HepG2 (cell line): Measurements from ENCODE around the gene PTH2. TPM values are rescaled to one million over a fixed set of nuclear protein-coding genes. Genes with fewer than 3 reads are reported as not detected.
"Not testable (repeated sequence)": the region's sequence is repeated elsewhere in the genome, so short reads cannot be mapped to it uniquely, and the experiment has no call there.

Experiments used
- ATAC-seq: fragments of 200-7000 bp; cut with Tn5 transposase; 3 replicates; pipeline ENCODE4 v1.9.1; 2020; ENCODE audit warnings: mild to moderate bottlenecking, moderate library complexity
- BruUV-seq: library from RNA; stranded (reverse); fragments of 400-500 nt; replicated peaks from 2 replicates; lab custom pipeline; 2021; lab: Mats Ljungman, UMichigan
- CTCF ChIA-PET: fragments of 300-600 bp; formaldehyde crosslinking; extraction: SDS; loops from one replicate; lab custom pipeline; 2021; ENCODE audit warnings: low total read pairs, inconsistent platforms, low intra/inter-chr PET ratio; lab: Yijun Ruan, JAX
- POLR2A ChIA-PET: fragments of 350-600 bp; sonication (Branson Sonifier 250); formaldehyde crosslinking; loops from one replicate; lab custom pipeline; 2020; ENCODE audit warnings: antibody characterized with exemption, inconsistent platforms; lab: Yijun Ruan, JAX
- DNase-seq: peaks from one replicate; pipeline ENCODE4 v3.0.0-alpha.2; 2015; ENCODE audit warnings: low spot score
- FAIRE-seq: peaks from 3 replicates; lab custom pipeline; 2011; peaks lifted over from hg19 to GRCh38; lab: Jason Lieb, UNC
- H2AFZ ChIP-seq: one replicate; pipeline ENCODE4 v1.6.1; 2011; ENCODE audit warnings: low read length, inconsistent platforms
- H3K27ac ChIP-seq: fragments of 300-600 bp; 3 replicates; pipeline ENCODE4 v1.8.0; 2011; ENCODE audit warnings: mixed run types, mild to moderate bottlenecking, mixed read lengths, low read length, inconsistent platforms; ENCODE audit not compliant: insufficient read depth; ENCODE audit errors: extremely low read length
- H3K27me3 ChIP-seq, 2 experiments: fragments of 200-600 bp in 1 of 2; 2 replicates in 1 of 2; 3 replicates in 1 of 2; pipeline versions ENCODE4 v1.6.0 to v1.8.0; 2011; ENCODE audit warnings: low read length in 2 of 2, mild to moderate bottlenecking in 2 of 2, moderate library complexity in 2 of 2, inconsistent platforms in 1 of 2; ENCODE audit not compliant: insufficient read depth in 2 of 2, control insufficient read depth in 1 of 2
- H3K36me3 ChIP-seq, 2 experiments: fragments of 200-600 bp in 1 of 2; replicated peaks in 1 of 2; 2 replicates in 1 of 2; 3 replicates in 1 of 2; pipeline versions ENCODE4 v1.5.1 to v1.8.0; 2011; ENCODE audit warnings: low read length in 2 of 2, inconsistent platforms in 1 of 2; ENCODE audit not compliant: insufficient read depth in 2 of 2, control insufficient read depth in 1 of 2
- H3K4me1 ChIP-seq: 2 replicates; pipeline ENCODE4 v1.5.1; 2012; ENCODE audit warnings: low read length, inconsistent platforms; ENCODE audit not compliant: insufficient read depth
- H3K4me2 ChIP-seq: 2 replicates; pipeline ENCODE4 v1.6.0; 2011; ENCODE audit warnings: low read depth, low read length, inconsistent platforms
- H3K4me3 ChIP-seq, 3 experiments: fragments of 200-600 bp in 1 of 3; sonication (generic), shearing (Covaris generic) in 1 of 3; replicated peaks in 1 of 3; 2 replicates each; pipeline ENCODE4 v1.5.1; 2011 to 2016; ENCODE audit warnings: low read length in 3 of 3, inconsistent platforms in 2 of 3, low read depth in 2 of 3, mild to moderate bottlenecking in 2 of 3, control low read depth in 1 of 3, mixed read lengths in 1 of 3; ENCODE audit not compliant: insufficient read depth in 1 of 3
- H3K79me2 ChIP-seq: one replicate; pipeline ENCODE4 v1.6.1; 2011; ENCODE audit warnings: low read length, inconsistent platforms; ENCODE audit not compliant: insufficient read depth
- H3K9ac ChIP-seq: 2 replicates; pipeline ENCODE4 v1.6.0; 2011; ENCODE audit warnings: mild to moderate bottlenecking, low read depth, low read length, inconsistent platforms; ENCODE audit not compliant: insufficient read depth
- H3K9me3 ChIP-seq: 2 replicates; pipeline ENCODE4 v1.5.1; 2012; ENCODE audit warnings: mild to moderate bottlenecking, low read length
- H4K20me1 ChIP-seq: 2 replicates; pipeline ENCODE4 v1.6.0; 2011; ENCODE audit warnings: inconsistent platforms, mild to moderate bottlenecking, low read length, moderate library complexity; ENCODE audit not compliant: insufficient read depth
- WGBS: methylation state at CpG from one replicate; pipeline ENCODE4 v1.1.6; 2017; ENCODE audit warnings: low lambda C conversion rate; 5-methylcytosine and 5-hydroxymethylcytosine counted together
- in situ Hi-C: cut with HindIII; loops from 2 replicates; pipeline ENCODE4 v1.10.0; 2017; ENCODE audit warnings: low pct_unique_long_range_greater_than_20kb; ENCODE audit not compliant: extremely low pct_ligation_motif_present
- intact Hi-C: fragments of 100-400 bp; cut with micrococcal nuclease; formaldehyde crosslinking; loops from one replicate; pipeline ENCODE4 v1.10.0; 2022; ENCODE audit not compliant: unreplicated experiment
- polyA plus RNA-seq, 8 experiments: library from polyadenylated mRNA; depleted of rRNA in 3 of 8; stranded (reverse) in 7 of 8; unstranded in 1 of 8; fragments of >200 nt; fragmentation: Illumina TruSeq in 4 of 8; extraction: Trizol in 4 of 8; gene quantifications; 2 replicates each; pipeline versions ENCODE4 v1.2.1 to v1.2.3, GENCODE V29; 2011 to 2016; ENCODE audit warnings: low read depth in 4 of 8, missing spikeins in 1 of 8, mixed read lengths in 1 of 8; ENCODE audit not compliant: insufficient read depth in 1 of 8
- total RNA-seq, 5 experiments: library from RNA; depleted of rRNA; stranded (reverse); fragments of >200 nt; fragmentation: Illumina TruSeq; extraction: Trizol; gene quantifications; 2 replicates each; pipeline ENCODE4 v1.2.3, GENCODE V29; 2016; ENCODE audit warnings: low read depth in 1 of 5

PTH2 gene
- total and polyA plus RNA-seq, 2 of the 13 experiments (the other 11 are each of a cell fraction or from before 2014, with no cell fraction given): not detected

GRCh38 chr19:49373174-49373573, 50.1 kb downstream of the PTH2 start:
- POLR2A ChIA-PET, intact Hi-C loops, in situ Hi-C loops: not testable (repeated sequence)

More at GRCh38 chr19:49373174-49373573, 50.1 kb downstream of the PTH2 start:
- H3K79me2 ChIP-seq, H4K20me1 ChIP-seq, BruUV-seq, H3K27me3 ChIP-seq, FAIRE-seq, ATAC-seq, H3K4me3 ChIP-seq, H3K9ac ChIP-seq, H3K4me1 ChIP-seq, H3K4me2 ChIP-seq, DNase-seq, H2AFZ ChIP-seq, H3K27ac ChIP-seq, H3K36me3 ChIP-seq, CTCF ChIA-PET: not testable (repeated sequence)
- peaks cover 11% of the 10 kb centered on the region for H3K9me3 ChIP-seq
- 11% methylated on average over 3 of the region's 3 CpGs for WGBS

Other genes starting within 250 kb of the PTH2 start
- 0.07 TPM in 1 of 2 replicates, not detected in the other for gene SLC6A16, start 98.2 kb downstream of the PTH2 start, total RNA-seq (2016; rRNA removed; fragmentation: Illumina TruSeq; extraction: Trizol)
- gene SLC6A16, start 98.2 kb downstream of the PTH2 start, polyA plus RNA-seq (2011; rRNA removed): 0.18 and 0.22 TPM in 2 replicates
- not detected in 2 replicates for gene CD37, start 88.0 kb downstream of the PTH2 start, total RNA-seq (2016; rRNA removed; fragmentation: Illumina TruSeq; extraction: Trizol)
- gene CD37, start 88.0 kb downstream of the PTH2 start, polyA plus RNA-seq (2011; rRNA removed): not detected in 2 replicates
- gene TEAD2, start 61.0 kb downstream of the PTH2 start, total RNA-seq (2016; rRNA removed; fragmentation: Illumina TruSeq; extraction: Trizol): 12.1 and 12.5 TPM in 2 replicates
- gene TEAD2, start 61.0 kb downstream of the PTH2 start, polyA plus RNA-seq (2011; rRNA removed): 10.4 and 10.8 TPM in 2 replicates
- 0.31 TPM in 1 of 2 replicates, not detected in the other for gene DKKL1, start 59.6 kb downstream of the PTH2 start, total RNA-seq (2016; rRNA removed; fragmentation: Illumina TruSeq; extraction: Trizol)
- gene DKKL1, start 59.6 kb downstream of the PTH2 start, polyA plus RNA-seq (2011; rRNA removed): 0.30 and 0.33 TPM in 2 replicates
- not detected in 2 replicates for gene KASH5, start 35.2 kb downstream of the PTH2 start, total RNA-seq (2016; rRNA removed; fragmentation: Illumina TruSeq; extraction: Trizol)
- gene KASH5, start 35.2 kb downstream of the PTH2 start, polyA plus RNA-seq (2011; rRNA removed): not detected in 2 replicates
- gene GFY, start 1.9 kb upstream of the PTH2 start, total RNA-seq (2016; rRNA removed; fragmentation: Illumina TruSeq; extraction: Trizol): not detected in 2 replicates
- gene GFY, start 1.9 kb upstream of the PTH2 start, polyA plus RNA-seq (2011; rRNA removed): not detected in 2 replicates
- gene SLC17A7, start 18.1 kb upstream of the PTH2 start, total RNA-seq (2016; rRNA removed; fragmentation: Illumina TruSeq; extraction: Trizol): not detected in 2 replicates
- 0.32 and 0.37 TPM in 2 replicates for gene SLC17A7, start 18.1 kb upstream of the PTH2 start, polyA plus RNA-seq (2011; rRNA removed)
- 94.9 and 110 TPM in 2 replicates for gene PIH1D1, start 28.4 kb upstream of the PTH2 start, total RNA-seq (2016; rRNA removed; fragmentation: Illumina TruSeq; extraction: Trizol)
- 126 and 137 TPM in 2 replicates for gene PIH1D1, start 28.4 kb upstream of the PTH2 start, polyA plus RNA-seq (2011; rRNA removed)
- 29.6 and 34.9 TPM in 2 replicates for gene ALDH16A1, start 29.8 kb upstream of the PTH2 start, total RNA-seq (2016; rRNA removed; fragmentation: Illumina TruSeq; extraction: Trizol)
- gene ALDH16A1, start 29.8 kb upstream of the PTH2 start, polyA plus RNA-seq (2011; rRNA removed): 8.4 and 9.2 TPM in 2 replicates
- 0.58 and 1.5 TPM in 2 replicates for gene FLT3LG, start 50.8 kb upstream of the PTH2 start, total RNA-seq (2016; rRNA removed; fragmentation: Illumina TruSeq; extraction: Trizol)
- gene FLT3LG, start 50.8 kb upstream of the PTH2 start, polyA plus RNA-seq (2011; rRNA removed): 2.6 and 3.0 TPM in 2 replicates
- 2,601 and 3,137 TPM in 2 replicates for gene RPL13A, start 64.2 kb upstream of the PTH2 start, total RNA-seq (2016; rRNA removed; fragmentation: Illumina TruSeq; extraction: Trizol)
- gene RPL13A, start 64.2 kb upstream of the PTH2 start, polyA plus RNA-seq (2011; rRNA removed): 3,407 and 3,954 TPM in 2 replicates
- 2,345 and 2,734 TPM in 2 replicates for gene RPS11, start 73.0 kb upstream of the PTH2 start, total RNA-seq (2016; rRNA removed; fragmentation: Illumina TruSeq; extraction: Trizol)
- 2,839 and 2,896 TPM in 2 replicates for gene RPS11, start 73.0 kb upstream of the PTH2 start, polyA plus RNA-seq (2011; rRNA removed)
- gene FCGRT, start 89.2 kb upstream of the PTH2 start, total RNA-seq (2016; rRNA removed; fragmentation: Illumina TruSeq; extraction: Trizol): 124 and 225 TPM in 2 replicates
- 121 and 149 TPM in 2 replicates for gene FCGRT, start 89.2 kb upstream of the PTH2 start, polyA plus RNA-seq (2011; rRNA removed)
- gene RCN3, start 104.6 kb upstream of the PTH2 start, total RNA-seq (2016; rRNA removed; fragmentation: Illumina TruSeq; extraction: Trizol): 1.7 and 10.1 TPM in 2 replicates
- gene RCN3, start 104.6 kb upstream of the PTH2 start, polyA plus RNA-seq (2011; rRNA removed): 3.0 and 3.3 TPM in 2 replicates
- gene NOSIP, start 157.1 kb upstream of the PTH2 start, total RNA-seq (2016; rRNA removed; fragmentation: Illumina TruSeq; extraction: Trizol): 78.0 and 81.4 TPM in 2 replicates
- gene NOSIP, start 157.1 kb upstream of the PTH2 start, polyA plus RNA-seq (2011; rRNA removed): 54.3 and 58.4 TPM in 2 replicates
- gene PRRG2, start 157.9 kb upstream of the PTH2 start, total RNA-seq (2016; rRNA removed; fragmentation: Illumina TruSeq; extraction: Trizol): 0.51 and 0.82 TPM in 2 replicates
- gene PRRG2, start 157.9 kb upstream of the PTH2 start, polyA plus RNA-seq (2011; rRNA removed): 0.64 and 0.66 TPM in 2 replicates
- 1.5 and 1.6 TPM in 2 replicates for gene PRR12, start 167.7 kb upstream of the PTH2 start, total RNA-seq (2016; rRNA removed; fragmentation: Illumina TruSeq; extraction: Trizol)
- 0.62 and 0.74 TPM in 2 replicates for gene PRR12, start 167.7 kb upstream of the PTH2 start, polyA plus RNA-seq (2011; rRNA removed)
- 0.79 and 1.5 TPM in 2 replicates for gene RRAS, start 216.7 kb upstream of the PTH2 start, total RNA-seq (2016; rRNA removed; fragmentation: Illumina TruSeq; extraction: Trizol)
- gene RRAS, start 216.7 kb upstream of the PTH2 start, polyA plus RNA-seq (2011; rRNA removed): 12.0 and 13.5 TPM in 2 replicates
- 4.8 and 6.1 TPM in 2 replicates for gene SCAF1, start 218.8 kb upstream of the PTH2 start, total RNA-seq (2016; rRNA removed; fragmentation: Illumina TruSeq; extraction: Trizol)
- 3.3 and 4.3 TPM in 2 replicates for gene SCAF1, start 218.8 kb upstream of the PTH2 start, polyA plus RNA-seq (2011; rRNA removed)
- gene IRF3, start 242.4 kb upstream of the PTH2 start, total RNA-seq (2016; rRNA removed; fragmentation: Illumina TruSeq; extraction: Trizol): 61.0 and 65.5 TPM in 2 replicates
- gene IRF3, start 242.4 kb upstream of the PTH2 start, polyA plus RNA-seq (2011; rRNA removed): 61.9 and 66.2 TPM in 2 replicates
- gene BCL2L12, start 242.5 kb upstream of the PTH2 start, total RNA-seq (2016; rRNA removed; fragmentation: Illumina TruSeq; extraction: Trizol): 32.6 and 40.8 TPM in 2 replicates
- 25.9 and 26.8 TPM in 2 replicates for gene BCL2L12, start 242.5 kb upstream of the PTH2 start, polyA plus RNA-seq (2011; rRNA removed)